Transverse colon (tissue), 4 donors: ENCODE results near the gene RB1. TPM values are rescaled to one million over a fixed set of nuclear protein-coding genes. Genes with fewer than 3 reads are reported as not detected.

Source experiments
- DNase-seq: peaks from one replicate; pipeline ENCODE4 v3.0.0-alpha.2; 2019
- H3K27ac ChIP-seq, 4 donors: fragments of 200-600 bp; sonication (generic); 2 replicates each; pipeline ENCODE4 v1.5.1; 2016 to 2018; ENCODE audit warnings: inconsistent platforms in 4 of 4
- H3K27me3 ChIP-seq: fragments of 200-600 bp; sonication (generic); 2 replicates; pipeline ENCODE4 v1.5.1; 2017; ENCODE audit warnings: inconsistent platforms
- H3K36me3 ChIP-seq, 4 donors: fragments of 200-600 bp; sonication (generic); 2 replicates each; pipeline ENCODE4 v1.5.1; 2017 to 2019; ENCODE audit warnings: inconsistent platforms in 4 of 4
- H3K4me1 ChIP-seq, 4 donors: fragments of 200-600 bp; sonication (generic); 2 replicates each; pipeline ENCODE4 v1.5.1; 2017 to 2020; ENCODE audit warnings: inconsistent platforms in 4 of 4
- H3K4me3 ChIP-seq, 4 donors: fragments of 200-600 bp; sonication (generic); 1 replicate in 1 of 4; 2 replicates in 3 of 4; pipeline versions ENCODE4 v1.5.1 to v1.6.1; 2017 to 2019; ENCODE audit warnings: inconsistent platforms in 4 of 4
- H3K9me3 ChIP-seq, 2 donors: fragments of 200-600 bp; sonication (generic); 2 replicates each; pipeline ENCODE4 v1.5.1; 2017 to 2019; ENCODE audit warnings: inconsistent platforms in 2 of 2
- CTCF ChIP-seq, 5 experiments: fragments of 200-600 bp in 3 of 5; fragments of 450-650 bp in 2 of 5; sonication (generic) in 3 of 5; IDR thresholded peaks; 1 replicate in 2 of 5; 2 replicates in 3 of 5; pipeline ENCODE4 v1.5.1; 2016 to 2017; ENCODE audit warnings: antibody characterized with exemption in 5 of 5, inconsistent platforms in 3 of 5, mild to moderate bottlenecking in 2 of 5, moderate library complexity in 1 of 5
- EP300 ChIP-seq: sonication (generic); formaldehyde crosslinking; IDR thresholded peaks from one replicate; pipeline ENCODE4 v1.6.1; 2017; ENCODE audit warnings: antibody characterized with exemption, low read depth
- POLR2A ChIP-seq: fragments of 450-650 bp; IDR thresholded peaks from one replicate; pipeline ENCODE4 v1.6.1; 2016; ENCODE audit warnings: antibody characterized with exemption, mild to moderate bottlenecking, moderate library complexity
- POLR2AphosphoS5 ChIP-seq, 3 donors: sonication (generic); formaldehyde crosslinking; IDR thresholded peaks; one replicate each; pipeline ENCODE4 v1.6.1; 2016; ENCODE audit warnings: antibody characterized with exemption in 3 of 3
- WGBS, 2 donors: methylation state at CpG; one replicate each; pipeline ENCODE4 v1.1.5; 2018; ENCODE audit warnings: low coverage in 1 of 2; 5-methylcytosine and 5-hydroxymethylcytosine counted together
- in situ Hi-C, 4 donors: fragments of 200-750 bp; cut with MboI; loops; one replicate each; pipeline versions ENCODE4 v1.15.0 to v1.15.1; 2017; ENCODE audit warnings: low sequenced_read_pairs in 3 of 4, low pct_ligation_motif_present in 1 of 4, low pct_unique_long_range_greater_than_20kb in 1 of 4
- intact Hi-C: fragments of 100-400 bp; cut with DNase I; formaldehyde crosslinking; loops from one replicate; pipeline ENCODE4 v1.15.1; 2023; ENCODE audit warnings: low total_unique reads
- total RNA-seq, 4 donors: library from RNA; depleted of rRNA; stranded (reverse); fragments of >200 nt; gene quantifications; one replicate each; pipeline ENCODE4 v1.1.0, GENCODE V29; 2016

Gene RB1
- total RNA-seq, 4 donors from 2014 or later = 14.6 to 31.0 (median 23.2) TPM

GRCh38 chr13:48319531-48320398 lies 16.2 kb downstream of the RB1 start:
- no peak for TF ChIP-seq CTCF (IDR thresholded peaks at IDR 0.05)
- TF ChIP-seq POLR2A = no peak
- no peak for TF ChIP-seq EP300
- TF ChIP-seq POLR2AphosphoS5 (IDR thresholded peaks at IDR 0.05) = no peak
- in situ Hi-C loops = loop anchor here in 1 of 4 donors (25.0 kb wide), 1 partner anchor 268 kb away; no protein-coding TSS in a partner anchor
- DNase-seq = no peak
- intact Hi-C loops = no loop called here
- H3K4me3 ChIP-seq = peak overlapping the region in 3 of 4 donors; percentile 11 to 45 (median 16)
- no peak overlapping the region for H3K27ac ChIP-seq
- no peaks in the 10 kb centered on the region for H3K36me3 ChIP-seq
- WGBS, 2 donors = 73 to 94% methylated on average over 5 to 33 of the region's 48 CpGs
- H3K4me1 ChIP-seq = no peaks in the 10 kb centered on the region
- H3K9me3 ChIP-seq = peaks cover 0 to 9% of the 10 kb centered on the region in 2 donors
- H3K27me3 ChIP-seq = no peaks in the 10 kb centered on the region

DNA sequence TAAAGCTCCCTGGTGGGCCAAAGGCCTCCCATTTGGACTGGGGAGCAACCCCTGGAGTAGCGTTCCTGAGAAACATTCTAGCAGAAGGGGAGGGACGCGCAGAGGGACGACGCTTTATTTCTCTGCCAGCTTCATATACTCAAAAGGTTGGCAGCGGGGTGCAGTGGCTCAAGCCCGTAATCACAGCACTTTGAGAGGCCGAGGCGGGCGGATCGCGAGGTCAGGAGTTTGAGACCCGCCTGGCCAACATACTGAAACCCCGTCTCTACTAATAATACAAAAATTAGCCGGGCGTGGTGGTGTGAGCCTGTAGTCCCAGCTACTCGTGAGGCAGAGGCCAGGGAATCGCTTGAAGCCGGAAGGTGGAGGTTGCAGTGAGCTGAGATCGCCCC lies 16.8 kb downstream of the RB1 start:
- H3K36me3 ChIP-seq = no peaks in the 10 kb centered on the region
- no peak for DNase-seq
- no peak for TF ChIP-seq POLR2A
- no peak for TF ChIP-seq CTCF (IDR thresholded peaks at IDR 0.05)
- no peak for TF ChIP-seq POLR2AphosphoS5 (IDR thresholded peaks at IDR 0.05)
- TF ChIP-seq EP300 = no peak
- in situ Hi-C loops = loop anchor here in 1 of 4 donors (25.0 kb wide), 1 partner anchor 267 kb away; no protein-coding TSS in a partner anchor
- no peaks in the 10 kb centered on the region for H3K4me1 ChIP-seq
- H3K9me3 ChIP-seq = peaks cover 0 to 9% of the 10 kb centered on the region in 2 donors
- 83% methylated on average over 20 of the region's 20 CpGs; no CpG with 5 or more reads in 1 of the 2 donors for WGBS, 2 donors
- peak overlapping the region in 2 of 4 donors; percentile 11 to 45 for H3K4me3 ChIP-seq
- no peak overlapping the region for H3K27ac ChIP-seq
- no peaks in the 10 kb centered on the region for H3K27me3 ChIP-seq
- intact Hi-C loops = no loop called here

GRCh38 chr13:48320891-48321510 lies 17.4 kb downstream of the RB1 start:
- Histone ChIP-seq H3K36me3 (no peaks in the 10 kb centered on the region), H3K27me3 (no peaks in the 10 kb centered on the region), H3K4me1 (no peaks in the 10 kb centered on the region), H3K27ac (no peak overlapping the region), H3K4me3 (peak overlapping the region in 3 of 4 donors; percentile 11 to 45 (median 22)), H3K9me3 (peaks cover 0 to 9% of the 10 kb centered on the region in 2 donors)
- WGBS, 2 donors = 76 to 77% methylated on average over 26 to 35 of the region's 35 CpGs
- intact Hi-C loops = no loop called here
- TF ChIP-seq CTCF (IDR thresholded peaks at IDR 0.05) = no peak
- in situ Hi-C loops = loop anchor here in 1 of 4 donors (25.0 kb wide), 1 partner anchor 266 kb away; no protein-coding TSS in a partner anchor
- DNase-seq = no peak

DNA sequence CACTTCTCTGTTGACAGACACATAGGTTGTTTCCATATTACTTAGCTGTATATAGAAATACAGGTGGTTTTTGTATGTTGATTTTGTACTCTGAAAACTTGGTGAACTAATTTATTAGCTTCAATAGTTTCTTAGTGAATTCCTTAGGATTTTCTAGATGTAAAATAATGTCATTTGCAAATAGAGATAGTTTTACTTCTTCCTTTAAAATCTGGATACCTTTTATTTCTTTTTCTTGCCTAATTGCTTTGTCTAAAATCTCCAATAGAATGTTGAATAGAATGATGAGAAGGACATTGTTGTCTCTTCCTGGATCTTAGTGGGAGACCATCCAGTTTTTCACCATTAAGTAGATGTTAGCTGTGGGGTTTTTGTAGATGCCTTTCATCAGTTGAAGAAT lies 18.7 kb downstream of the RB1 start:
- H3K9me3 ChIP-seq = peaks cover 0 to 9% of the 10 kb centered on the region in 2 donors
- no peak overlapping the region for H3K4me3 ChIP-seq
- in situ Hi-C loops (loop anchor here in 1 of 4 donors (25.0 kb wide), 1 partner anchor 265 kb away; no protein-coding TSS in a partner anchor), intact Hi-C loops (no loop called here)
- no peaks in the 10 kb centered on the region for H3K4me1 ChIP-seq
- TF ChIP-seq POLR2A (no peak), POLR2AphosphoS5 (IDR thresholded peaks at IDR 0.05) (no peak), EP300 (no peak), CTCF (IDR thresholded peaks at IDR 0.05) (no peak)
- no peaks in the 10 kb centered on the region for H3K36me3 ChIP-seq
- H3K27ac ChIP-seq = no peak overlapping the region
- H3K27me3 ChIP-seq = no peaks in the 10 kb centered on the region
- no peak for DNase-seq
